HG03439 (cell line): Measurements from ENCODE around the gene PDCD5.
"Not testable (repeated sequence)": the region's sequence is repeated elsewhere in the genome, so short reads cannot be mapped to it uniquely, and the experiment has no call there.

ENCODE experiments used
- ATAC-seq: cut with Tn5 transposase; IDR thresholded peaks from one replicate; pipeline ENCODE4 v1.9.1; 2021; ENCODE audit warnings: mild to moderate bottlenecking, moderate library complexity; ENCODE audit not compliant: unreplicated experiment

PDCD5 gene, protein sequence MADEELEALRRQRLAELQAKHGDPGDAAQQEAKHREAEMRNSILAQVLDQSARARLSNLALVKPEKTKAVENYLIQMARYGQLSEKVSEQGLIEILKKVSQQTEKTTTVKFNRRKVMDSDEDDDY

DNA sequence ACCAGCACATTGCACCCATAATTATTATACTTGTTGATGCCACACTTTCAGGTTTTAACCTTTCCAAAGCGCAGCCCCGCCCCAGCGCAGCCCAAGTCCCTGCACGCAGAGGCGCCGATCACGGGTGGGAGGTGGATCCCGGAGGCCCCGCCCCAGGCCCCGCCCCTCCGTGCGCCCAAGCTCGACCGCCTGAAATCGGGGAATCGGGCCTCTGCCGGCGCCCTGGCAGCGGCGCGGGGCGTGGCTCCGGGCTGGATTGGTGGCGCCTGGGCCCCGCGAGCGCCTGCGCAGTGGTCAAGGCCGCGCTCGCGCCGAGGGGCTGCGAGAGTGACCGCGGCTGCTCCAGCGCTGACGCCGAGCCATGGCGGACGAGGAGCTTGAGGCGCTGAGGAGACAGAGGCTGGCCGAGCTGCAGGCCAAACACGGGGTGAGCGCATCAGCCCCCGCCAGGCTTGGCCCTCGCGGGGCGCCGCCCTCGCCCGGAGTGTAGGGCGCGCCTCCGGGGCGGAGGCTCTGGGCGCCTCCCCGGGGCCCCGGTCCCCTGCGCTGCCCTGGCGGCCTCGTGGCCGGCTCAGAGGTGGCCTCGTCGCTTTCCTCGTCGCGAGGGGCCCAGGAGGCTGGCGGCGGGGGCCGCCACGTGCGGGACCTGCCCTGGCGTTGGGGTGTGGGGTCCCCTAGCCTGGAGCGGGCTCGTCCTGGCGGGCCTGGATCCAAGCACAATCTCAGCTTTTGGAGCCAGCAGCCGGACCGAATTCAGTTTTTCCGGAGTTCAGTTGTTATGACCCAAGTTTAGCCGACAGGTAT lies at the start of gene PDCD5:
PDCD5 (plus strand) TSS at position 290 of the 804 bp plus-strand sequence; CDS start at position 362, 72 bp downstream.
- ATAC-seq: peak; percentile 92

DNA sequence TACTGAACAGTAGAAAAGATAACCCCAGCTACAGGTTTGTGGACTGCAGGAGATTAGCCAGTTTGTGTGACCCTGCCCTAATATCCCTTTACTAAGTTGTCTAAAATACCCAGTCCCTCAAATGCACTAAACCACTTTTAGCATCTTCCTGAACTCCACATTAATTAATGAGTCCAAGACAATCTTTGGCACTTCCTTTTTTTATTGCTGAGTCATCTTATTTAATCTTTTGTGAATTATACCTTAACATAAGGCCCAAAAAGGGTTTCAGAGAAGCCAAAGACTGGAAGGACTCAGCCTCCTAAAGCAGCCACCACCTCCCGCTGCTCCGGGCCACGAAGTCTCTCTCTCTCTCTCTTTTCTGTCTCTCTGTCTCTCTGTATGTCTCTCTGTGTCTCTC lies 48.8 kb upstream of the PDCD5 start:
- no peak for ATAC-seq

DNA sequence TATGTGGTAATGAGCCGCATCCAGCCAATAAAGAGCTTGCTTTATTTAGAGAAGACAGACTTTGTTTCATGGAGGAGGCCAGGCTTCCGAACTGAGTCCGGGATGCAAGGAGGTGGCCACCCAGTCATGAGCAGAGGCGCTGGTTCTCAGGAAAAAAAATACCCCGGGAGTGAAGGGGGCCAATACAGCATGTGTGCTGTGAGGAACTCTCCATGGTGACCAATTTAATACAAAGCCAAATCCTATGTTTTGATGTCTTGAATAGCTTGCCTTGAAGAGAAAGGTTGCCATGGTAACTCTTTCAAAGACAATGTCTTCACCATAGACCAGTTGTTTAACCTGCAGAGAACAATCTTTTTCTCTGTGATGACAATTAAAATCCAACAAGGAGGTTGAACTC lies 43.4 kb upstream of the PDCD5 start:
- ATAC-seq: no peak

DNA sequence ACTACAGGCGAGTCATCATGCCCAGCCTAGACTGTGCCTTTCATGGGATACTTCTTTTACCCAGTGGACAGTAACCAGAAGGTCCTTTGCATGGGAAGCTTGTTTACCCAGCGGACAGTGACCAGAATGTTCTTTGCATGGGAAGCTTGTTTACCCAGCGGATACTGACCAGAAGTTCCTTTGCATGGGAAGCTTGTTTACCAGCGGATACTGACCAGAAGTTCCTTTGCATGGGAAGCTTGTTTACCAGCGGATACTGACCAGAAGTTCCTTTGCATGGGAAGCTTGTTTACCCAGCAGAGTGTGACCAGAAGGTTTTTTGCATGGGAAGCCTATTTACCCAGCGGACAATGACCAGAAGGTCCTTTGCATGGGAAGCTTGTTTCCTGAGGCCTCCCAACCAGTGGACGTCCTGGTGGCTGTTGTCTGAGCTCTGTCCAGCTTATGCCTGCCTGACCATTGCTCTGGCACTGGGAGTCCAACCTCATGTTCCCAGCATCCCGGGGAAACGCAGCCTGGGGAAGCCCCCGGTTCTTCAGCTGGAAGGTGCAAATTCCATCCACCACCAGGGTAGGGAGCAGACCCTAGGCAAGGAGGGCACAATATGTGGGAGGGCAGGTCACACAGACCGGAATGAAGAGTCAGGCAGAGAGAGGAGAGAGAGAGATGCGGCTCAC lies 41.6 kb upstream of the PDCD5 start:
- no peak for ATAC-seq

DNA sequence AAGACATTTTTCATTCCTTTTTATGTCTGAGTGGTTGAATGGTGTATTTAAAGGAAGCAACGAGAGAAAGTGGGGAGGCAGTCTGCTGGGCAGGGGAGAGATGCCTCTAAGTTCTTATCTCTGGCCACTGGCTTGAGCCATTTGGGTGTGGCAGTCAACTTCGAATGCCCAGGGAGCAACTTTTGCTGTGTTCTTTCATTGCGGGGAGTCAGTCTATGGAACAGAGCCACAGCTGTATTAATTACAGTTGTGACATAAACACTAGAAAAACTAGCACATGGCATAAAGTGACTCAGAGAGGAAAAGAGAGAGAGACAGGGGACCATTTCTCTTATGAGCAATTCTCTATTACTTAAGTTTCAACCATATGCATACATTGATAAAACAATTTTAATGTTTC lies 40.4 kb upstream of the PDCD5 start:
- ATAC-seq: no peak

DNA sequence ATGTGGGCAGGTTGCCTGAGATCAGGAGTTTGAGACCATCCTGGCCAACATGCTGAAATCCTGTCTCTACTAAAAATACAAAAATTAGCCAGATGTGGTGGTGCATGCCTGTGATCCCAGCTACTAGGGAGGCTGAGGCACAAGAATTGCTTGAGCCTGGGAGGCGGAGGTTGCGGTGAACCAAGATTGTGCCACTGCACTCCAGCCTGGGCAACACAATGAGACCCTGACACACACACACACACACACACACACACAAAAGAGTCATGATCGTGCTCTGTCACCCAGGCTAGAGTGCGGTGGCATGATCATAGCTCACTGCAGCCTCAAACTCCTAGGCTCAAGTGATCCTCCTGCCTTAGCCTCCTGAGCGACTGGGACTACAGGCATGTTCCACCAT lies 39.6 kb upstream of the PDCD5 start:
- not testable (repeated sequence) for ATAC-seq

DNA sequence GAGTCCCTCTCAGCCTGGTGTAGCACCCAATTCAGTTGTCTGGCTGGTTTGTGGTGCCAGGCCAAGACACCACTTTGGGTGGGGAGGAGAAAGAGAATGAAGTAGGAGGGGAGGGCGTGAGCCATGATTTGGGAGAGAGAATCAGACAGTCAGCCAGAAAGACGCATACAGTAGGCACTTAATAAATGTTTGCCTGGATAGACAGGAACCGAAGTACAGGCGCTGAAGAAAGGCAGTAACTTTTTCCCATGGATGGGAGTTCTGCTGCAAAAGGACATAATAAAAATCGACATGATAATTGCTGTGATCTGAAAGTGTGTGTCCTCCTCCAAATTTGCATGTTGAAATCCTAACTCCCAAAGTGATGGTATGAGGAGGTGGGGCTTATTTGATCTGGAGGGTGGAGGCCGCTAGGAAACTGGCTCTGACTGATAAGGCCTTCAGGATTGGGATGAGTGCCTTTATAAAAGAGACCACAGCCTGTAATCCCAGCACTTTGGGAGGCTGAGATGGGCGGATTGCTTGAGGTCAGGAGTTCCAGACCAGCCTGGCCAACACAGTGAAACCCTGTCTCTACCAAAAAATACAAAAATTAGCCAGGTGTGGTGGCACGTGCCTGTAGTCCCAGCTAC lies 38.4 kb upstream of the PDCD5 start:
- no peak for ATAC-seq

DNA sequence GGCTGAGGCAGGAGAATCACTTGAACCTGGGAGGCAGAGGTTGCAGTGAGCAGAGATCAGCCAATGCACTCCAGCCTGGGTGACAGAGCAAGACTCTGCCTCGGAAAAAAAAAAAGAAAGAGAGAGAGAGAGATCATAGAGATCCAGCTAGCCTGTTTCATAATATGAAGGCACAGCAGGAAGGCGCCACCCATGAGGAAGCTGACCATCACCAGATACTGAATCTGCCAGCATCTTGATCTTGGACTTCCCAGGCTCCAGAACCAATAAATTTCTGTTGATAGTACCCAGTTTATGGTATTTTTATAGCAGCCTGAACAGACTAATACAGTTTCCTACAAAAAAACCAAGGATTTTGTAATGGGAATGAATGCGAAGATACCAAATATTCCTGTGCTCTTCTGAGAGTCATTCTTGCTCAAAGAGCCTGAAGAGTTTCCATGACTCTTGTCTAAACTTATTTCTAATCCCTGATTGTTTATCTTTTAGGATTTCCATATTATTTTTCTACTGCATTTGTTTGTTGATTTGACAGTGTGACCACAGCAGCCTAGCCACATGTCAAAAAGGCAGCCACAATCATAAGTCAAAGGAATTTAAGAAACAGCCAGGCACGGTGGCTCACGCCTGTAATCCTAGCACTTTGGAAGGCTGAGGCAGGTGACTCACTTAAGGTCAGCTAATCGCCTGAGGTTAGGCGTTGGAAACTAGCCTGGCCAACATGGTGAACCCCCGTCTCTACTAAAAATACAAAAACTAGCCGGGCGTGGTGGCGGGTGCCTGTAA lies 37.7 kb upstream of the PDCD5 start:
- no peak for ATAC-seq

DNA sequence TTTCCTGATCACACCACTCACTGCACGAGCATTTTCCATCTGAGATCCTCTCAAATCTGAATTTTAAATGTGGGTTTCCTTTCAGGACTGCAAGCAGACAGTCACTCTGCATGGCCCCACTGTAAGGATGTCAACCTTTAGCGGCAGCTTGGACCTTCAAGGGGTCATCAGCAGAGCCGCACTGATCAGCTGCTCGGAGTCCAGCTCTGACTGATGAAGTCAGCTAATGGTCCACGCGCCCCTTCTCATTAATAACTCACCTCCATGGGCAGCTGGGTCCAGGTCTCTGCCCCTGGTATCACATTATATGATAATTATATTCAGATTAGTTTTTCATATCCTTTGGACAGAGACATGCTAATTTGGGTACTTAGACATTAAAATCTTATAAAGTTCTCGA lies 36.1 kb upstream of the PDCD5 start:
- no peak for ATAC-seq

DNA sequence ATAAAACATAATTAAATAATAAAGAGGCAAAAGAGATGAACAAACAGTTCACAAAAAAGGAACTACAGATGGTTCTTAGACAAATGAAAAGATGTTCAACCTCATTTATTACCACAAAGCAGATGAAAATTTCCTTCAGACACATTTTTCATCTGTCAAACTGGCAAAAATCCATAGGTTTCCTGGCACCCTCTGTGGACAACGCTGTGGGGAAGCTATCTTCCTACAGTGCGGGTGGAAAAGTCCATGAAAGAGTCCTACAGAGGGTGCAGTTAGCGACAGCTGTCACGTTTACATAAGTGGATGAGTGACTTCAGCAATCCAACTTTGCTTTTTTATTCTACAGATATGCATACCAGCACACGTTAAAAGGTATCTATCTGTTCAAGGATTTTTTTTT lies 30.3 kb upstream of the PDCD5 start:
- no peak for ATAC-seq

DNA sequence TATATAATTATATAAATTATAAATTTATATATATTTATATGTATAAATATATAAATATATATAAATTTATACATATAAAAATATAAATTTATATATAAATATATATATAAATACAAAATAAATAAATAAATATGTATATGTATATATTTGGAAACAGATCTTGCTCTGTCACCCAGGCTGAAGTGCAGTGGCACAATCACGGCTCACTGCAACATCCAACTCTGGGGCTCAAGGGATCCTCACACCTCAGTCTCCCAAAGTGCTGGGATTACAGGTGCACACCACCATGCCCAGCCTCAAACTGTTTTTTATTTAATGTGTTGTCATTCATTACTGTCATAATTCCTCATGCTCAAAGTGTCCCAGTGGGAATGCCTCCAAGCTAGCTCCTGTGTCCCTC lies 25.2 kb upstream of the PDCD5 start:
- ATAC-seq: no peak

DNA sequence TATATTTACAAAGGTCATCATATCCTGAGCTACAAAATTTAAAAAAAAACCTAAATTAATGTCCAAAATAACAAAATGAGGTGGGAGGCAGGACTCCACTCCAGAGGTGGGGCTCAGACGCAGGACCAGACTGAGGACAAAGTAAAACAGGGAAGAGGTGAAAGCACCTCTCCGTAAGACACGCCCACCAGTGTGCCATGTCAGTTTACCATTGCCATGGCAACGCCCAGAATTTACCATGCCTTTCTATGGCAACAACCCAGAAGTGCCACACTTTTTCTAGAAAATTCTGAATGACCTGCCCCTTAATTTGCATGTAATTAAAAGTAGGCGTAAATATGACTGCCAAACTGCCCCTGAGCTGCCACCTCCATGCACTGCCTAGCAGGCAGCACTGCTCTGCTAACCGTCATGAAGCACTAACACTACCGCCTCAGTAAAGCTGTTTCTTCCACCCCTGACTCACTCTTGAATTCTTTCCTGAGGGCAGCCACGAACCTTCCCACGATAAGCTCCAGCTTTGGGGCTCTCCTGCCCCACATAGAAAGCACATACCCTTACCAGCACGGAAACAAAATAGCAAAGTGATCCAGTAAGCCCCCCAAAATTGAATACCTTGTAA lies 22.3 kb upstream of the PDCD5 start:
- ATAC-seq: no peak

DNA sequence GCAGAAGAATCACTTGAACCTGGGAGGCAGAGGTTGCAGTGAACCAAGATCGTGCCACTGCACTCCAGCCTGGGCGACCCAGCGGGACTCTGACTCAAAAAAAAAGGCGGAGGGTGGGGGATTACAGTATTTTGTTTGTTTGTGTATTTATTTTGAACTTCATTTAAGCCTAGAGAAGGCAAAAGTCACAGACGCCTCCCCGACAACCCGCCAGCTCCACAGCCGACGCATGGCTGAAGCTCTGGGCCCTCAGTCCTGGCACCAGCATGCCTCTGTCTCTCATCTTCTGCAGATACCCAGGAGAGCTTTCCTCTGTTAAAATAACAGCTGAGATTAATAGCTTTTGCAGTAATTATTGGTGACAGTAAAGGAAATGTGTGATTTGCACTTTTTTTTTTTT lies 17.2 kb upstream of the PDCD5 start:
- ATAC-seq: no peak

DNA sequence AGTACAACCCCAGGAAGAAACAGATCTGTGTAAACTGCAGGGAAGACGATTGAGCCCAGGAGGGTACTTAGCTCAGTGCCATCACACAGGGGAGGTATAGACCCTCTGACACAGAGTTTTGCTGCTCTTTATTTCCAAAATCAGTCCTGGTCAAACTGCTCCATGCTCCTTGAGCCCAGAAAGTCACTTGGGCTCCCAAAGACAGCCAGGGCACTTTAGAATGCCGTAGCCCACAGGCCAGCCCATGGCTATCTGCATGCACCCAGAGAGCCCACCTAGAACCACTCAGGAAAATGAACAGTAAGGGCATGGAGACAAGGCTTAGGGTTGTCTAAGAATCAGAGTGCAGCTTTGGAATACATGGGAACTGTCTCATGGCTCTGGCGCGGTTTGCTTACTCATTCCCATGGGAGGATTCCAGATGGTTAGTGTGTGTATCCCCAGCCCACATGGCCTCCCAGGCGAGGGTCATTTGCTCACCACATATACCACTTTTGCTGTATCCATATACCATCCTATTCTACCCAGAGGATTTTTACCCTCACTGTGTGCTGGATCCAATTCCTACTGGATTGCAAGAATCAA lies 14.7 kb upstream of the PDCD5 start:
- ATAC-seq: no peak

DNA sequence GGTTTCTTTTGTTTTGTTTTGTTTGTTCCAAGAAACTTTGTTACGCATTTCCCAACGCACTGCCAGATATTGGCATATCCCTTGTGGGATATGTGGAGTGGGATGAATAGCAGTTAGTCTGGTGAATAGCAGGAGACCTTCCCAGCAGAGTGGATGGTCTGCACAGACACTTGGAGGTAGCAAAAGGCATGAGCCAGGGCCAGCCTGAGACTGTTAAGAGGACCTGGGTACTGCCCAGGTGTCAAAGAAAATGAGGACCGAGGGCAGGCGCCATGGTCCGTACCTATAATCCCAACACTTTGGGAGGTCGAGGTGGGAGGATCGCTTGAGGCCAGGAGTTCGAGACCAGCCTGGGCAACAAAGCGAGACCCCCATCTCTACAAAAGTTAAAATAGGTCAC lies 13.5 kb upstream of the PDCD5 start:
- ATAC-seq: no peak

DNA sequence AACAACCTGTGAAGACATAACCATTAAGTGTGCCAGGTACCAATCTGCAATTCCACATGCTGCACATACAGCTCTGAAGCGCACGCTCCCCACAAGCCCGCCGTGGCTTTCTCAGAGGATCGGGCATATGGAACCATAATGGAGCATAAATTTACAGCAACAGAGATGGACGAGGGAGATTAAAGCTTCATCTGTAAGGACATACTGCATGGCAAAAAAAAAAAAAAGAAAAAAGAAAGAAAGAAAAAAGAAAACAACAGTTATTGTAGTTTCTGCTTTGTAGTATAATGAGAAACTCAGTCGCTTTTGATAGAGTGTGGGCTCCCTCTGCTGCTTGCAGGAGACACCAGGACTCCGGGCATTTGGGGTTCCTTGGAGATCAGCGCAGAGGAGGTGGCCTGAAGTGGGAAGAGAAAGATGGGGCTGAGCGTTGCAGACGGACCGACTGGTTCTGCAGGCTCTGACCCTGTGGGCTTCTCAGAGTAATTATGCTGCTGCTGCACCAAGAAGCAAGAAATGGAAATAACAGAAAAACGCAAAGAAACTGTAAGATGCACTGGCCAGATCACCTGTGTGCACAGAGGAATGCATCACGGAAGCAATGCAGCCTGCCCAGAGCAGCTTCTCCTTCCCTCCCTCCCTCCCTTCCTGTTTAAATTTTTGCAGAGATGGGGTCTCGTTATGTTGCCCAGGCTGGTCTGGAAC lies 10.8 kb upstream of the PDCD5 start:
- ATAC-seq: no peak

DNA sequence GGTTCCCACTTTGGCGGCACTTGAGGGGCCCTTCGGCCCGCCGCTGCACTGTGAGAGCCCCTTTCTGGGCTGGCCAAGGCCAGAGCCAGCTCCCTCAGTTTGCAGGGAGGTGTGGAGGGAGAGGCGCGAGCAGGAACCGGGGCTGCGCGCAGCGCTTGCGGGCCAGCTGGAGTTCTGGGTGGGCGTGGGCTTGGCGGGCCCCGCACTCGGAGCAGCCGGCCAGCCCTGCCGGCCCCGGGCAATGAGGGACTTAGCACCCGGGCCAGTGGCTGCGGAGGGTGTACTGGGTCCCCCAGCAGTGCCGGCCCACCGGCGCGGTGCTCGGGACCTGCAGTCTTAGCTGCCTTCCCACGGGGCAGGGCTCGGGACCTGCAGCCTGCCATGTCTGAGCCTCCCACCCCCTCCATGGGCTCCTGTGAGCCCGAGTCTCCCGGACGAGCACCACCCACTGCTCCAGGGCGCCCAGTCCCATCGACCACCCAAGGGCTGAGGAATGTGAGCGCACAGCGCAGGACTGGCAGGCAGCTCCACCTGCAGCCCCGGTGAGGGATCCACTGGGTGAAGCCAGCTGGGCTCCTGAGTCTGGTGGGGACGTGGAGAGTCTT lies 9.4 kb upstream of the PDCD5 start:
- ATAC-seq: not testable (repeated sequence)

DNA sequence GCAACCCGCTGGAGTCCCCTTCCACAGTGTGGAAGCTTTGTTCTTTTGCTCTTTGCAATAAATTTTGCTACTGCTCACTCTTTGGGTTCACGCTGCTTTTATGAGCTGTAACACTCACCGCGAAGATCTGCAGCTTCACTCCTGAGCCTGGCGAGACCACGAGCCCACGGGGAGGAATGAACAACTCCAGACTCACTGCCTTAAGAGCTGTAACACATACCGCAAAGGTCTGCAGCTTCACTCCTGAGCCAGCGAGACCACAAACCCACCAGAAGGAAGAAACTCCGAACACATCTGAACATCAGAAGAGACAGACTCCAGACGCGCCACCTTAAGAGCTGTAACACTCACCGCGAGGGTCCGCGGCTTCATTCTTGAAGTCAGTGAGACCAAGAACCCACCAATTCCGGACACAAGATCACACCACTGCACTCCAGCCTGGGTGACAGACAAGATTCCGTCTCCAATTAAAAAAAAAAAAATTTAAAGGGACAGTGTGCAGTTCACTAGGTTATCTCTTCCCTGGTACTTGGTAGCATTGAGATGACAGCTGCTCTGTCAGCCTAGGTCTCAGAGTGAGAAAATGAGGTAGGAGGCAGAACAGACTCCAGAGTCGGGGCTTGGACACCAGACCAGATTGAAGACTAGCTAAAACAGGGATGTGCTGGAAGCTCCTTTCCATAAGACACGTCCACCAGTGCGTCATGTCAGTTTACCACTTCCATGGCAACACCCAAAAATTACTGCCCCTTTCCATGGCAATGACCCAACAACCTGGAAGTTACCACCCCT lies 8.1 kb upstream of the PDCD5 start:
- ATAC-seq: not testable (repeated sequence)

DNA sequence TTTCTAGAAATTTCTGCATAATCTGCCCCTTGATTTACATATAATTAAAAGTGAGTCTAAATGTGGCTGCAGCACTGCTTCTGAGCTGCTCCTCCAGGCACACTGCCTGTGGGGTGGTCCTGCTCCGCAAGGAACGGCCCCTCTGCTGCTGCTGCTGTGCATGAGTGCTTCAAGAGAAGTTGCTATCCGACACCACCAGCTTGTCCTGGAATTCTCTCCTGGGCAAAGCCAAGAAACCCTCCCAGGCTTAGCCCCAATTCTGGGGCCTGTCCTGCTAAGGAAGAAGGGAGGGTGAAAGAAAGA lies 7.5 kb upstream of the PDCD5 start:
- no peak for ATAC-seq
